ENCODE data around the gene MPPED1.

The MPPED1 gene

GRCh38 chr22:43428521-43428920 is 16.7 kb downstream of the MPPED1 start:
- no peak for DNase-seq (ENCODE audit: low read depth in 1 of 2, low spot score in 1 of 2)

- no peak for DNase-seq (ENCODE audit: low read depth in 1 of 2, low spot score in 1 of 2)
These were observed 17.6 kb downstream of the MPPED1 start for GRCh38 chr22:43429426-43429825.

GRCh38 chr22:43431808-43432554 is 20.2 kb downstream of the MPPED1 start:
- no peak for DNase-seq (ENCODE audit: low read depth in 1 of 2, low spot score in 1 of 2)

- DNase-seq (ENCODE audit: low read depth in 1 of 2, low spot score in 1 of 2) = no peak
These were observed 21.1 kb downstream of the MPPED1 start for GRCh38 chr22:43432883-43433415.

GRCh38 chr22:43433451-43434274 is 21.8 kb downstream of the MPPED1 start:
- DNase-seq (ENCODE audit: low read depth in 1 of 2, low spot score in 1 of 2) = no peak

- DNase-seq (ENCODE audit: low read depth in 1 of 2, low spot score in 1 of 2) = no peak
These were observed 22.6 kb downstream of the MPPED1 start for GRCh38 chr22:43434275-43434927.

GRCh38 chr22:43434928-43435311 is 23.1 kb downstream of the MPPED1 start:
- no peak for DNase-seq (ENCODE audit: low read depth in 1 of 2, low spot score in 1 of 2)

GRCh38 chr22:43435851-43436811 is 24.3 kb downstream of the MPPED1 start:
- no peak for DNase-seq (ENCODE audit: low read depth in 1 of 2, low spot score in 1 of 2)

GRCh38 chr22:43436868-43437267 is 25.1 kb downstream of the MPPED1 start:
- no peak for DNase-seq (ENCODE audit: low read depth in 1 of 2, low spot score in 1 of 2)

- no peak for DNase-seq (ENCODE audit: low read depth in 1 of 2, low spot score in 1 of 2)
These were observed 26.2 kb downstream of the MPPED1 start for GRCh38 chr22:43437871-43438475.

- no peak for DNase-seq (ENCODE audit: low read depth in 1 of 2, low spot score in 1 of 2)
These were observed 27.0 kb downstream of the MPPED1 start for GRCh38 chr22:43438666-43439347.

GRCh38 chr22:43439368-43440103 is 27.7 kb downstream of the MPPED1 start:
- DNase-seq (ENCODE audit: low read depth in 1 of 2, low spot score in 1 of 2) = no peak

- DNase-seq (ENCODE audit: low read depth in 1 of 2, low spot score in 1 of 2) = no peak
These were observed 28.2 kb downstream of the MPPED1 start for GRCh38 chr22:43440104-43440387.

- DNase-seq (ENCODE audit: low read depth in 1 of 2, low spot score in 1 of 2) = no peak
These were observed 28.7 kb downstream of the MPPED1 start for GRCh38 chr22:43440556-43440955.

- no peak for DNase-seq (ENCODE audit: low read depth in 1 of 2, low spot score in 1 of 2)
These were observed 29.4 kb downstream of the MPPED1 start for GRCh38 chr22:43441216-43441615.

GRCh38 chr22:43441751-43442150 is 29.9 kb downstream of the MPPED1 start:
- DNase-seq (ENCODE audit: low read depth in 1 of 2, low spot score in 1 of 2) = no peak

GRCh38 chr22:43442386-43443151 is 30.8 kb downstream of the MPPED1 start:
- no peak for DNase-seq (ENCODE audit: low read depth in 1 of 2, low spot score in 1 of 2)

GRCh38 chr22:43443152-43443471 is 31.3 kb downstream of the MPPED1 start:
- DNase-seq (ENCODE audit: low read depth in 1 of 2, low spot score in 1 of 2) = no peak

Data from activated T-helper 1 cell treated with anti-CD3 and anti-CD28 coated beads, Interleukin-2, amount 50 U/mL, for 16 hours (primary cell).